DND-41 (cell line): ENCODE results near the gene RGS8.

Experiments
- ATAC-seq: fragments of 200-7000 bp; cut with Tn5 transposase; 3 replicates; pipeline ENCODE4 v1.9.1; 2021; ENCODE audit warnings: low read depth; ENCODE audit not compliant: insufficient read depth
- DNase-seq: peaks from one replicate; pipeline ENCODE4 v3.0.0-alpha.2; 2020
- H2AFZ ChIP-seq: 2 replicates; pipeline ENCODE4 v1.6.0; 2012; ENCODE audit warnings: low read depth, low read length
- H3K27ac ChIP-seq: 2 replicates; pipeline ENCODE4 v1.5.1; 2012; ENCODE audit warnings: low read length, inconsistent platforms
- H3K27me3 ChIP-seq: fragments of 200-600 bp; sonication (generic); 2 replicates; pipeline ENCODE4 v1.6.0; 2012; ENCODE audit warnings: low read length, mild to moderate bottlenecking, inconsistent platforms; ENCODE audit not compliant: insufficient read depth, poor library complexity
- H3K36me3 ChIP-seq: 2 replicates; pipeline ENCODE4 v1.5.1; 2012; ENCODE audit warnings: low read length, inconsistent platforms; ENCODE audit not compliant: insufficient read depth
- H3K4me1 ChIP-seq: 2 replicates; pipeline ENCODE4 v1.5.1; 2012; ENCODE audit warnings: mild to moderate bottlenecking, low read length; ENCODE audit not compliant: insufficient read depth
- H3K4me2 ChIP-seq: 2 replicates; pipeline ENCODE4 v1.6.0; 2012; ENCODE audit warnings: mild to moderate bottlenecking, moderate library complexity, low read length, inconsistent platforms; ENCODE audit not compliant: insufficient read depth
- H3K4me3 ChIP-seq, 2 experiments: fragments of 200-600 bp in 1 of 2; shearing (Covaris generic) in 1 of 2; 2 replicates each; pipeline ENCODE4 v1.5.1; 2012 to 2016; ENCODE audit warnings: inconsistent platforms in 2 of 2, low read length in 2 of 2, mild to moderate bottlenecking in 2 of 2, low read depth in 1 of 2, moderate library complexity in 1 of 2
- H3K79me2 ChIP-seq: 2 replicates; pipeline ENCODE4 v1.6.0; 2012; ENCODE audit warnings: low read length, inconsistent platforms; ENCODE audit not compliant: insufficient read depth
- H3K9ac ChIP-seq: 2 replicates; pipeline ENCODE4 v1.6.0; 2012; ENCODE audit warnings: low read depth, mild to moderate bottlenecking, inconsistent platforms, low read length, moderate library complexity
- H3K9me3 ChIP-seq: 2 replicates; pipeline ENCODE4 v1.5.1; 2012; ENCODE audit warnings: low read length, moderate library complexity, mild to moderate bottlenecking, inconsistent platforms; ENCODE audit not compliant: insufficient read depth, severe bottlenecking
- H4K20me1 ChIP-seq: 2 replicates; pipeline ENCODE4 v1.6.0; 2012; ENCODE audit warnings: low read length; ENCODE audit not compliant: insufficient read depth
- EZH2 ChIP-seq: IDR thresholded peaks from 3 replicates; pipeline ENCODE4 v1.6.1; 2012; ENCODE audit warnings: borderline replicate concordance, low read depth, mild to moderate bottlenecking, moderate library complexity, low read length, inconsistent platforms; ENCODE audit not compliant: severe bottlenecking
- TF ChIP-seq, protein P1 (sequence below): IDR thresholded peaks from 2 replicates; pipeline ENCODE4 v1.5.1; 2012; ENCODE audit warnings: borderline replicate concordance, low read length, moderate library complexity, mild to moderate bottlenecking; ENCODE audit not compliant: poor library complexity, severe bottlenecking; ENCODE audit errors: extremely low read depth

RGS8 gene

DNA sequence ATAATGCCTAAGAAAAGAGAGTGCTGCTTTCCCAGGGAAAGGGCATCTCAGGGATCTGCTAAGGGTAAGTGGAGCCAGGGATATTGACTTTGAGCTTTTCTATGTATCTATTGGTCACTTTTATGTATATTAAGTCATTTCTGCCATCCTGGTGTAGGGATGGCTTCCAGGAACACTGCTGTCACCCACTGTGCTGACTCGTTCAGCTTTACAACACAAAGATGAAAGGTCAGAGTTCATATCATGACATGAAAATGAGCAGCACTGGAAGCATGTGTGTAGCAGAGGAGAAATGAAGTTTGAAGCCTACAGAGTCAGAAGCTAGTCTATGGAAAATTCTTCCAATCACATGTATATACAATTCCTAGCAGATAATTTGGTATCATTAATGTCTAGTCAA is 37.1 kb upstream of the RGS8 start:
- Histone ChIP-seq H3K27me3 (no peaks in the 10 kb centered on the region), H2AFZ (no peak overlapping the region), H3K4me2 (no peak overlapping the region), H3K27ac (no peak overlapping the region), H3K36me3 (no peaks in the 10 kb centered on the region), H3K9ac (no peak overlapping the region), H3K4me1 (peaks cover 14% of the 10 kb centered on the region), H3K79me2 (no peaks in the 10 kb centered on the region), H3K9me3 (no peaks in the 10 kb centered on the region), H4K20me1 (no peaks in the 10 kb centered on the region), H3K4me3 (no peak overlapping the region)
- DNase-seq (no peak), ATAC-seq (no peak)
- TF ChIP-seq, protein P1, sequence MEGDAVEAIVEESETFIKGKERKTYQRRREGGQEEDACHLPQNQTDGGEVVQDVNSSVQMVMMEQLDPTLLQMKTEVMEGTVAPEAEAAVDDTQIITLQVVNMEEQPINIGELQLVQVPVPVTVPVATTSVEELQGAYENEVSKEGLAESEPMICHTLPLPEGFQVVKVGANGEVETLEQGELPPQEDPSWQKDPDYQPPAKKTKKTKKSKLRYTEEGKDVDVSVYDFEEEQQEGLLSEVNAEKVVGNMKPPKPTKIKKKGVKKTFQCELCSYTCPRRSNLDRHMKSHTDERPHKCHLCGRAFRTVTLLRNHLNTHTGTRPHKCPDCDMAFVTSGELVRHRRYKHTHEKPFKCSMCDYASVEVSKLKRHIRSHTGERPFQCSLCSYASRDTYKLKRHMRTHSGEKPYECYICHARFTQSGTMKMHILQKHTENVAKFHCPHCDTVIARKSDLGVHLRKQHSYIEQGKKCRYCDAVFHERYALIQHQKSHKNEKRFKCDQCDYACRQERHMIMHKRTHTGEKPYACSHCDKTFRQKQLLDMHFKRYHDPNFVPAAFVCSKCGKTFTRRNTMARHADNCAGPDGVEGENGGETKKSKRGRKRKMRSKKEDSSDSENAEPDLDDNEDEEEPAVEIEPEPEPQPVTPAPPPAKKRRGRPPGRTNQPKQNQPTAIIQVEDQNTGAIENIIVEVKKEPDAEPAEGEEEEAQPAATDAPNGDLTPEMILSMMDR: no peak
- no peak for TF ChIP-seq EZH2

DNA sequence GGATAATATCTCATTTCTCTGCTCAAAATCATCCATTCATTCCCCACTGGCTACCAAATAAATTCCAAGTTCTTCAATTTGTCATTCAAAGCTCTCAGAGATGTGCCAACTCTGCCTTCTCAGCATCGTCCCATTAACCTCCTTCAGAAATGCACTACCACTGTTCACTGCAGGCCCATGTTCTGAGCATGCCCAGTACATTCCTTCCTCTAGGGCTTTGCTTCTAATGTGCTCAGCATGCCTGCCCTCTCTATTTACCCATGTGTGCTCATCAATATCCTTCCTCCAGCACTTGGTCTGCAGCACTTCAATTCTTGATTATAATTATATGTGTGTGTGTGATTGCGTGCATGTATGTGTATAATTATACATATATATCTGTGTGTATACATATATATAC is 36.1 kb upstream of the RGS8 start:
- Histone ChIP-seq H3K9ac (no peak overlapping the region), H4K20me1 (no peaks in the 10 kb centered on the region), H3K4me1 (peaks cover 24% of the 10 kb centered on the region), H3K9me3 (no peaks in the 10 kb centered on the region), H3K4me3 (no peak overlapping the region), H3K27ac (no peak overlapping the region), H3K79me2 (no peaks in the 10 kb centered on the region), H3K4me2 (no peak overlapping the region), H3K36me3 (no peaks in the 10 kb centered on the region), H3K27me3 (no peaks in the 10 kb centered on the region), H2AFZ (no peak overlapping the region)
- TF ChIP-seq EZH2: no peak
- TF ChIP-seq, protein P1: no peak
- DNase-seq (no peak), ATAC-seq (no peak)

DNA sequence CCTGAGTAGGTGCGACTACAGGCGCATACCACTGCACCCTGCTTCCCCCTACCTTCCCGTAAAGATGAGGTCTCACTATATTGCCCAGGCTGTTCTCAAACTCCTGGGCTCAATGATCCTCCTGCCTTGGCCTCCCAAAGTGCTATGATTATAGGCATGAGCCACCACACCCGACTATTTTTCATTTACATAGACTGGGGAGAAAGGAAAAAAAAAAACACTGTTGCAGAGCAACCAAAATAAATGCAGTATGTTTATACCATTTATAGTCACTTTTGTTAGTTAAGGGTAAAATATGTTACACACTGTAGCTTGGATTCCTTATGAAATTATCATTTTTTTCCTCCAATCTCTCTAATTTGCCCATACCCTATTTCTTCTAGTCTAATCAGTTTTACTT is 35.2 kb upstream of the RGS8 start:
- peaks cover 24% of the 10 kb centered on the region for H3K4me1 ChIP-seq
- H3K36me3 ChIP-seq: no peaks in the 10 kb centered on the region
- no peak overlapping the region for H3K27ac ChIP-seq
- no peaks in the 10 kb centered on the region for H3K79me2 ChIP-seq
- no peaks in the 10 kb centered on the region for H3K9me3 ChIP-seq
- H4K20me1 ChIP-seq: no peaks in the 10 kb centered on the region
- TF ChIP-seq, protein P1: no peak
- TF ChIP-seq EZH2: no peak
- H3K9ac ChIP-seq: no peak overlapping the region
- ATAC-seq (no peak), DNase-seq (no peak)
- H3K4me3 ChIP-seq: no peak overlapping the region
- H3K27me3 ChIP-seq: no peaks in the 10 kb centered on the region
- no peak overlapping the region for H2AFZ ChIP-seq
- no peak overlapping the region for H3K4me2 ChIP-seq

DNA sequence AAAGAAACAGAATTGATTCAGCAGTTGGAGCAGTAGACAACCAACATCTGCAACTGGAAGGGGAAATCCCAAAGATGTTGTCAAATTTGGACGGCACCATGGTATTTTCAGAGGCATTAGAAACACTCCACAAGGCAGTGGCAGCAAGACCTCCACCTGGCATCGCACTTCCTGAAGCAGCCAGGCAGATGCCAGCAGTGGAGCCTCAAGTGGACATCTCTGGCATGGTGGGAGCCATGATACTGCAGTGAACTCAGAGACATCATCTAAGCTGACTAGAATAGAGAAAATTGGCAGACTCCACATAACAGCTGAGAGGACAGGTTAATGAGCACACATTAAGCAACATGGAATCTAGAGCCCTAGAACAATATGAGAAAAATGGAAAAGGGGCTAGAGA is 33.9 kb upstream of the RGS8 start:
- ATAC-seq (peak; percentile 58; the same call in 1 of the 3 replicates), DNase-seq (no peak)
- Histone ChIP-seq H4K20me1 (no peaks in the 10 kb centered on the region), H3K27me3 (no peaks in the 10 kb centered on the region), H3K9me3 (no peaks in the 10 kb centered on the region), H3K4me2 (no peak overlapping the region), H3K4me1 (peaks cover 24% of the 10 kb centered on the region), H2AFZ (no peak overlapping the region), H3K9ac (no peak overlapping the region), H3K79me2 (no peaks in the 10 kb centered on the region), H3K36me3 (no peaks in the 10 kb centered on the region), H3K4me3 (no peak overlapping the region), H3K27ac (no peak overlapping the region)
- TF ChIP-seq, protein P1: peak; percentile 47
- no peak for TF ChIP-seq EZH2
